Measurements from ENCODE around the gene GPC3. TPM values are rescaled to one million over a fixed set of nuclear protein-coding genes. Genes with fewer than 3 reads are reported as not detected.
"Not testable (repeated sequence)": the region's sequence is repeated elsewhere in the genome, so short reads cannot be mapped to it uniquely, and the experiment has no call there.

The GPC3 gene
- polyA plus RNA-seq, 5 donors = 394 to 493 (median 469) TPM

GRCh38 chrX:134000260-134001245 lies 15.2 kb upstream of the GPC3 start:
- no peak for DNase-seq

GRCh38 chrX:133999031-133999705 lies 13.8 kb upstream of the GPC3 start:
- DNase-seq = peak; percentile 68 to 69

GRCh38 chrX:133995759-133996158 lies 10.4 kb upstream of the GPC3 start:
- no peak for DNase-seq

- DNase-seq = no peak
These were observed 9.2 kb upstream of the GPC3 start for GRCh38 chrX:133994576-133994975.

GRCh38 chrX:133992882-133993281 lies 7.5 kb upstream of the GPC3 start:
- DNase-seq = no peak

DNA sequence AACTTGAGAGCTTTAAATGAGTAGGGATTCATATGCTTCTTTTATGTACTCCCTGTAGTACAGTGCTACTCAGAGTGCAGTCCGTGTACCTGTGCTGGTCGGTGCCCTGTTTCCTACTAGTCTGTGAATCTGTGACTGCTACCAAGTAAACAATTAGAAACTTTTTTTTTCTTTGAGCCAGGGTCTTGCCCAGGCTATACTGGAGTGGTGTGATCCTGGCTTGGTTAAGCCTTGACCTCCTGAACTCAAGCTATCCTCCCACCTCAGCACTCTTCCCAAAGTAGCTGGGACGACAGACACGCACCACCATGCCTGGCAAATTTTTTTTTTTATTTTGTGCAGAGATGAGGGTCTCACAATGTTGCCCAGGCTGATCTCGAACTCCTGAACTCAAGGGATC lies 6.4 kb upstream of the GPC3 start:
- no peak for DNase-seq

- DNase-seq = not testable (repeated sequence)
These were observed 5.7 kb upstream of the GPC3 start for GRCh38 chrX:133991057-133991456.

DNA sequence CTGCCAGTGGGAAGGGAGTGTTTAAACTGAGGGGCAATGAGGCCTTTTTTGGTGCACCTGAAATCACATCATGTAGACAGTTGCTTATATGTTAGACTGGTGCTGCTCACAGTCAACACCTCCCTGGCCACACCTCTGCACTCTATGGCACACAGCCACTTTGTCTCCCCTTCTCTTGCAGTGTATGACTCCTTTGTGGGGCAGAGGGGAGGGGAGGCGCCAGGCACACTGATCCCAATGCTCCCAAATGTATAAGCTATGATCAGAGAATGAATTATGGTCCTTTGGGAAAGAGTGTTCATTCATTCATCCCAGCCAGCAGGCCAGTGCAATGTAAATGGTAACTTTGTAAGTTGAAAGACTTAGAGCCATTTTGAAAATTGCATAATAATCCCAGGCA lies 4.6 kb upstream of the GPC3 start:
- no peak for DNase-seq

DNA sequence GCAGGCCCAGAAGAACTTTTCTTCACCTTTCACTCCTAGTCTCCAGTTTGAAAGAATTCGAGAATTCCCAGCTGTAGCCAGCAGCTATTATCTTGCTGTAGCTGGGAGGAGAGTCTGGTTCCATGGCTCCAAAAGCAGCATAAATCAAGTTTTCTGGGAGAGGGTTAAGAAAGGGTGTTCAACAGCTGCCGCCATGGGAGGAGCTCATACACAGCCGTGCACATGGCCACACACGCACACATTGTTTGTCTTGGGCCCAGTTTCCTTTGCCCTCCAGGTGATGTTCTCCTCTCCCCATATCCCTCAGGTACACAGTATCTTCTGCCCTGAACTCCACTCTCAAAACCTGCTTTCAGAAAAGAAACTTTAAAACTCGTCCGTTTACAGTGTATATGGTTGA lies 4.1 kb upstream of the GPC3 start:
- no peak for DNase-seq

GRCh38 chrX:133988010-133988409 lies 2.6 kb upstream of the GPC3 start:
- no peak for DNase-seq

- DNase-seq = no peak
These were observed 1.8 kb upstream of the GPC3 start for GRCh38 chrX:133987188-133987587.

DNA sequence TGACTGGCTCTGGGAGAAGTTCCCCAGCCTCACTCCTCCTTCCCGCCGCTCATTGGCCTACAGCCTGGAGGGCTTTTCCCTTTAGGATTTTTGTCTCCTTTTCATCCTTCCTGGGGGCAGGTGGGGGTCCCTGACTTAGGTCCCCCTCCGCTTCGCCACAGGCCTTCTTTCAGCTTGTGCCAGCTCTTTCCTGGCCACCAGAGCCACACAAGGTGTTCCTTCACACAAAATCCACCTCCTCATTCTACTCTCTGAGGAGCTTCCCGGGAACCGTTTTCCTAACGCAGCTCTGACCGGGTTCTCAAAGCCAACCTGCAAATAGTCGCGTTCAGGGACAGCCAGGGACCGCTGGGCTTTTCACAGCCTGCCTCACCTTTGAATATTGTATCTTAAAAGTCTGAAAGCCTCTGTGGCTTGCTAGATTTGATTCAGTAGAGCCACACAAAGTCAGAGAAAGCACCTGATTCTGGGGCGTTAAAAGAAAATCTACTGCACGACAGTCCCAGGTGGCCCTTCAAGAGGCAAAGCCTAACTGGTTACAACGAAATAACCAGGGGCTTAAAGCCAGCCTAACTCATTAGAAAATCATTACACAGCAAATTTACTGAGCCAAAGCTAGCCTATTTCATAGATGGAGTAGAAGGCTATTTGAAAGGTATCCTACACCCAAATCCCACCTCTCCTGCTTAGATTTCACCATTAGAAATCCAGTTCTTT lies 731 bp upstream of the GPC3 start:
- DNase-seq = peak in 1 of 2 donors; percentile 43

DNA sequence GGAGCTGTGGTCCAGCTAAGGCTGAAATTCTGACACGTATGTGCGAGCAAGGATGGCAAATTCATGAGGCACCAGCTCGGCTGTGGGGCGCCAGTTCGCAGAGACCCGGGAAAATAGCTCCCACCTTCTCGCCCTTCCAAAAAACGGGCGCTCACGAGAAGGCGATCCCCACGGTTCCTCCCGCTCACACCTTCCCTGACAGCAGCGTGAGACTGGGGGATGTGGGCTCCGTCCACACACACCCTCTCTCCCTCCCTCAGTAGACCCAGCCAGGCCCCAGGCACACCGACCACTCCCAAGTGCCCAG lies 584 bp downstream of the GPC3 start:
- no peak for DNase-seq

GRCh38 chrX:133983974-133984845 lies 1.2 kb downstream of the GPC3 start:
- no peak for DNase-seq

- no peak for DNase-seq
These were observed 2.0 kb downstream of the GPC3 start for GRCh38 chrX:133983256-133983973.

DNA sequence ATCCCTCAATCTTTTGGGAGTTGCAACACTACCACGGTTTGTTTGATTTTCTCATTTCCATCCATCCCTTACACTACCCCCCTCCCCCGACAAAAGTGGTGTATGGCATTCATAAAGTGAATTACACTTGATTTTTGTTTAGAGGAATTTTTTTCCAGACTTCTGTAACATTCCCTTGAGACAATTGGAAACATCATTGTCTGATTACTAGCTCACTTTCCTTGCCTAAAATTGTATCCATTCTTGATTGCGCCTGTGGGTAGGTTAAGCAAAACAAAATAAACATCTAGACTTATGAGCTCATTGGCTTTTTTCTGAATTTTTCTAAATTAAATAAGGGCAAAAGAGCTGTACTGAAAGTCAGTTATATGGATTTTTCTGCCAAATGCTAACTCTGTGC lies 3.5 kb downstream of the GPC3 start:
- DNase-seq = no peak

GRCh38 chrX:133980832-133981588 lies 4.4 kb downstream of the GPC3 start:
- no peak for DNase-seq

DNA sequence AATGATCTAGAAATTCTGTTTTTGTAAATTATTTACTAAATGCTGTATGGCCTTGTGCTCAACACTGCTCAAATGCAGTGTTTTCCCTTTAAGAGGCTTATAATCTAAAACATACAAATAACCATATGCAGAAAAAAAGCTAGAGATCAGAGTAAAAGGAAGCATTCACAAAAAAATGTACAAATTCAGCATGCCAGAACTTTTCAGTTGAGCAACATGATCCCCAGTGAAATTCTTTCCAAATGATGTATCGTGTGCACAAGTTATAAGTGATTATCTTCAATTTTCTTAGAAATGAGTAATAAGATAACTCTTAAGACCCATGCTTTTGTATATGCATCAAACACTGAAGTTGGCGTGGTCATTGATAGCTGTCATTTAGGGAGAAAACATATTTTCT lies 5.0 kb downstream of the GPC3 start:
- no peak for DNase-seq

GRCh38 chrX:133979641-133980230 lies 5.7 kb downstream of the GPC3 start:
- DNase-seq = no peak

GRCh38 chrX:133973704-133974103 lies 11.7 kb downstream of the GPC3 start:
- no peak for DNase-seq

Data from right lung (tissue), 5 donors.